HEK293 (cell line): ENCODE results near the gene TBC1D5.

Experiments used
- SCRT2 ChIP-seq: fragments of 450-650 bp; formaldehyde crosslinking; IDR thresholded peaks from 2 replicates; pipeline ENCODE4 v1.5.1; 2016; ENCODE audit warnings: missing biosample characterization, missing genetic modification characterization
- SP2 ChIP-seq: fragments of 450-650 bp; formaldehyde crosslinking; IDR thresholded peaks from 2 replicates; pipeline ENCODE4 v1.5.1; 2016; ENCODE audit warnings: missing biosample characterization, missing genetic modification characterization
- ZBTB1 ChIP-seq: fragments of 450-650 bp; formaldehyde crosslinking; IDR thresholded peaks from 2 replicates; pipeline ENCODE4 v1.5.1; 2016; ENCODE audit warnings: missing biosample characterization, missing genetic modification characterization
- ZEB2 ChIP-seq: fragments of 450-650 bp; formaldehyde crosslinking; IDR thresholded peaks from 2 replicates; pipeline ENCODE4 v1.5.1; 2016; ENCODE audit warnings: missing biosample characterization, missing genetic modification characterization
- ZNF24 ChIP-seq: fragments of 450-650 bp; formaldehyde crosslinking; IDR thresholded peaks from 2 replicates; pipeline ENCODE4 v1.5.1; 2016; ENCODE audit warnings: missing biosample characterization, missing genetic modification characterization
- ZNF571 ChIP-seq: fragments of 450-650 bp; formaldehyde crosslinking; IDR thresholded peaks from 2 replicates; pipeline ENCODE4 v1.5.0; 2017; ENCODE audit warnings: missing biosample characterization, missing genetic modification characterization
- ZNF596 ChIP-seq: fragments of 450-650 bp; IDR thresholded peaks from 2 replicates; pipeline ENCODE4 v1.5.0; 2018; ENCODE audit warnings: missing biosample characterization, mild to moderate bottlenecking, missing genetic modification characterization, moderate library complexity
- ZNF777 ChIP-seq: fragments of 450-650 bp; formaldehyde crosslinking; IDR thresholded peaks from 2 replicates; pipeline ENCODE4 v1.5.1; 2017; ENCODE audit warnings: missing biosample characterization, missing genetic modification characterization, borderline replicate concordance
- TF ChIP-seq, protein P1 (sequence below): fragments of 450-650 bp; formaldehyde crosslinking; IDR thresholded peaks from 2 replicates; pipeline ENCODE4 v1.5.1; 2016; ENCODE audit warnings: missing biosample characterization, missing genetic modification characterization
- TF ChIP-seq, protein P2 (sequence below): fragments of 450-650 bp; IDR thresholded peaks from 2 replicates; pipeline ENCODE4 v1.5.1; 2018; ENCODE audit warnings: missing biosample characterization, missing genetic modification characterization
- TF ChIP-seq, protein P3 (sequence below): fragments of 450-650 bp; formaldehyde crosslinking; IDR thresholded peaks from 2 replicates; pipeline ENCODE4 v1.5.1; 2016; ENCODE audit warnings: missing biosample characterization, missing genetic modification characterization
- TF ChIP-seq, protein P4 (sequence below): fragments of 450-650 bp; formaldehyde crosslinking; IDR thresholded peaks from 2 replicates; pipeline ENCODE4 v1.5.1; 2017; ENCODE audit warnings: missing biosample characterization, missing genetic modification characterization

DNA sequence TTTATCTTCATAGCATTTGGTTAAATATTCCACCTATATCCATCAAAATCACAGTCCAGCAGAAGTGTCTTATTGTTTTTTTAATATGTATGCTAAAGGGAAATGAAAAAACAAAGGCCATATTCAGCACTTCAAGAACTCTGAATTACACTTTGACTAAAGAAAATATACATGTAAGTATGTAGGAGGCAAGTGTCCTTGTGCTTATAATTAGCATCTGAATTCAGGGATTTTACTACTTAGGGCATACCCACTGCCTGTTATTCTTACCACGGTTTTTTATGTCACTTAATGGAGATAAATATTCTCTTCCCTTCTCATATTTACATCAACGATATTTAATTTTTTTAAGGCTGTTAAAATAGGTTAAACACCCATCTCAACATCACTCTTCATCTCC lies 117.3 kb downstream of the TBC1D5 start:
- TF ChIP-seq, protein P1, sequence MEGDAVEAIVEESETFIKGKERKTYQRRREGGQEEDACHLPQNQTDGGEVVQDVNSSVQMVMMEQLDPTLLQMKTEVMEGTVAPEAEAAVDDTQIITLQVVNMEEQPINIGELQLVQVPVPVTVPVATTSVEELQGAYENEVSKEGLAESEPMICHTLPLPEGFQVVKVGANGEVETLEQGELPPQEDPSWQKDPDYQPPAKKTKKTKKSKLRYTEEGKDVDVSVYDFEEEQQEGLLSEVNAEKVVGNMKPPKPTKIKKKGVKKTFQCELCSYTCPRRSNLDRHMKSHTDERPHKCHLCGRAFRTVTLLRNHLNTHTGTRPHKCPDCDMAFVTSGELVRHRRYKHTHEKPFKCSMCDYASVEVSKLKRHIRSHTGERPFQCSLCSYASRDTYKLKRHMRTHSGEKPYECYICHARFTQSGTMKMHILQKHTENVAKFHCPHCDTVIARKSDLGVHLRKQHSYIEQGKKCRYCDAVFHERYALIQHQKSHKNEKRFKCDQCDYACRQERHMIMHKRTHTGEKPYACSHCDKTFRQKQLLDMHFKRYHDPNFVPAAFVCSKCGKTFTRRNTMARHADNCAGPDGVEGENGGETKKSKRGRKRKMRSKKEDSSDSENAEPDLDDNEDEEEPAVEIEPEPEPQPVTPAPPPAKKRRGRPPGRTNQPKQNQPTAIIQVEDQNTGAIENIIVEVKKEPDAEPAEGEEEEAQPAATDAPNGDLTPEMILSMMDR: no peak
- TF ChIP-seq ZEB2 (tag by site-specific recombination) (no peak), ZNF596 (tag by site-specific recombination) (no peak), ZBTB1 (tag by site-specific recombination) (no peak), SP2 (tag by site-specific recombination) (no peak), SCRT2 (tag by site-specific recombination) (no peak), ZNF24 (tag by site-specific recombination) (no peak), ZNF571 (tag by site-specific recombination) (no peak), ZNF777 (tag by site-specific recombination) (no peak)
- TF ChIP-seq, protein P2, sequence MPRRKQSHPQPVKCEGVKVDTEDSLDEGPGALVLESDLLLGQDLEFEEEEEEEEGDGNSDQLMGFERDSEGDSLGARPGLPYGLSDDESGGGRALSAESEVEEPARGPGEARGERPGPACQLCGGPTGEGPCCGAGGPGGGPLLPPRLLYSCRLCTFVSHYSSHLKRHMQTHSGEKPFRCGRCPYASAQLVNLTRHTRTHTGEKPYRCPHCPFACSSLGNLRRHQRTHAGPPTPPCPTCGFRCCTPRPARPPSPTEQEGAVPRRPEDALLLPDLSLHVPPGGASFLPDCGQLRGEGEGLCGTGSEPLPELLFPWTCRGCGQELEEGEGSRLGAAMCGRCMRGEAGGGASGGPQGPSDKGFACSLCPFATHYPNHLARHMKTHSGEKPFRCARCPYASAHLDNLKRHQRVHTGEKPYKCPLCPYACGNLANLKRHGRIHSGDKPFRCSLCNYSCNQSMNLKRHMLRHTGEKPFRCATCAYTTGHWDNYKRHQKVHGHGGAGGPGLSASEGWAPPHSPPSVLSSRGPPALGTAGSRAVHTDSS: no peak
- TF ChIP-seq, protein P3, sequence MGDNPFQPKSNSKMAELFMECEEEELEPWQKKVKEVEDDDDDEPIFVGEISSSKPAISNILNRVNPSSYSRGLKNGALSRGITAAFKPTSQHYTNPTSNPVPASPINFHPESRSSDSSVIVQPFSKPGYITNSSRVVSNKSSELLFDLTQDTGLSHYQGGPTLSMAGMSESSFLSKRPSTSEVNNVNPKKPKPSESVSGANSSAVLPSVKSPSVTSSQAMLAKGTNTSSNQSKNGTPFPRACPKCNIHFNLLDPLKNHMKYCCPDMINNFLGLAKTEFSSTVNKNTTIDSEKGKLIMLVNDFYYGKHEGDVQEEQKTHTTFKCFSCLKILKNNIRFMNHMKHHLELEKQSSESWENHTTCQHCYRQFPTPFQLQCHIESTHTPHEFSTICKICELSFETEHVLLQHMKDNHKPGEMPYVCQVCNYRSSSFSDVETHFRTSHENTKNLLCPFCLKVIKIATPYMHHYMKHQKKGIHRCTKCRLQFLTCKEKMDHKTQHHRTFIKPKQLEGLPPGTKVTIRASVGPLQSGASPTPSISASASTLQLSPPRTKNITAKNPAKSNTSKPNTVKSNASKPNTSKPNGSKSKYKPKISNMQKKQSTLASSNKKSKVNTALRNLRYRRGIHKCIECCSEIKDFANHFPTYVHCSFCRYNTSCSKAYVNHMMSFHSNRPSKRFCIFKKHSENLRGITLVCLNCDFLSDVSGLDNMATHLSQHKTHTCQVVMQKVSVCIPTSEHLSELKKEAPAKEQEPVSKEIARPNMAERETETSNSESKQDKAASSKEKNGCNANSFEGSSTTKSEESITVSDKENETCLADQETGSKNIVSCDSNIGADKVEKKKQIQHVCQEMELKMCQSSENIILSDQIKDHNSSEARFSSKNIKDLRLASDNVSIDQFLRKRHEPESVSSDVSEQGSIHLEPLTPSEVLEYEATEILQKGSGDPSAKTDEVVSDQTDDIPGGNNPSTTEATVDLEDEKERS (tag by site-specific recombination): no peak
- TF ChIP-seq, protein P4, sequence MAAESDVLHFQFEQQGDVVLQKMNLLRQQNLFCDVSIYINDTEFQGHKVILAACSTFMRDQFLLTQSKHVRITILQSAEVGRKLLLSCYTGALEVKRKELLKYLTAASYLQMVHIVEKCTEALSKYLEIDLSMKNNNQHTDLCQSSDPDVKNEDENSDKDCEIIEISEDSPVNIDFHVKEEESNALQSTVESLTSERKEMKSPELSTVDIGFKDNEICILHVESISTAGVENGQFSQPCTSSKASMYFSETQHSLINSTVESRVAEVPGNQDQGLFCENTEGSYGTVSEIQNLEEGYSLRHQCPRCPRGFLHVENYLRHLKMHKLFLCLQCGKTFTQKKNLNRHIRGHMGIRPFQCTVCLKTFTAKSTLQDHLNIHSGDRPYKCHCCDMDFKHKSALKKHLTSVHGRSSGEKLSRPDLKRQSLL (tag by site-specific recombination): no peak
